GM10266 (cell line): Measurements from ENCODE around the gene STK11IP.

ENCODE experiments used
- DNase-seq: peaks from one replicate; pipeline ENCODE4 v3.0.0; 2012; ENCODE audit errors: extremely low spot score
- CTCF ChIP-seq: IDR thresholded peaks from 2 replicates; pipeline ENCODE4 v1.5.1; 2012; ENCODE audit warnings: mild to moderate bottlenecking, low read depth; ENCODE audit not compliant: control insufficient read depth, insufficient read depth; ENCODE audit errors: missing control alignments

Gene STK11IP

GRCh38 chr2:219643084-219643473 lies 45.4 kb downstream of the STK11IP start:
- TF ChIP-seq CTCF: no peak
- DNase-seq: no peak

GRCh38 chr2:219643788-219644398 lies 46.2 kb downstream of the STK11IP start:
- no peak for DNase-seq

GRCh38 chr2:219644801-219645480 lies 47.3 kb downstream of the STK11IP start:
- no peak for DNase-seq
- TF ChIP-seq CTCF: no peak

More at GRCh38 chr2:219643788-219644398, 46.2 kb downstream of the STK11IP start:
- TF ChIP-seq CTCF: no peak

GRCh38 chr2:219645631-219646527 lies 48.2 kb downstream of the STK11IP start:
- no peak for TF ChIP-seq CTCF
- no peak for DNase-seq

GRCh38 chr2:219648176-219648575 lies 50.5 kb downstream of the STK11IP start:
- TF ChIP-seq CTCF: no peak

GRCh38 chr2:219648963-219649362 lies 51.3 kb downstream of the STK11IP start:
- no peak for TF ChIP-seq CTCF

More at GRCh38 chr2:219648176-219648575, 50.5 kb downstream of the STK11IP start:
- no peak for DNase-seq

More at GRCh38 chr2:219648963-219649362, 51.3 kb downstream of the STK11IP start:
- no peak for DNase-seq
